H54 (cell line): ENCODE data around the gene HOXB13.

Source experiments
- DNase-seq: peaks from one replicate; pipeline ENCODE4 v3.0.0; 2011; ENCODE audit warnings: low spot score, mixed read lengths; ENCODE audit not compliant: insufficient read length
- FAIRE-seq: peaks from 3 replicates; lab custom pipeline; 2011; peaks lifted over from hg19 to GRCh38; lab: Jason Lieb, UNC
- POLR2A ChIP-seq: IDR thresholded peaks from 2 replicates; pipeline ENCODE4 v1.6.1; 2011; ENCODE audit warnings: low read depth, mild to moderate bottlenecking, low read length

Gene HOXB13

GRCh38 chr17:48753794-48754499 lies 25.4 kb upstream of the HOXB13 start:
- DNase-seq (peak; percentile 91), FAIRE-seq (no peak)
- TF ChIP-seq POLR2A = no peak

DNA sequence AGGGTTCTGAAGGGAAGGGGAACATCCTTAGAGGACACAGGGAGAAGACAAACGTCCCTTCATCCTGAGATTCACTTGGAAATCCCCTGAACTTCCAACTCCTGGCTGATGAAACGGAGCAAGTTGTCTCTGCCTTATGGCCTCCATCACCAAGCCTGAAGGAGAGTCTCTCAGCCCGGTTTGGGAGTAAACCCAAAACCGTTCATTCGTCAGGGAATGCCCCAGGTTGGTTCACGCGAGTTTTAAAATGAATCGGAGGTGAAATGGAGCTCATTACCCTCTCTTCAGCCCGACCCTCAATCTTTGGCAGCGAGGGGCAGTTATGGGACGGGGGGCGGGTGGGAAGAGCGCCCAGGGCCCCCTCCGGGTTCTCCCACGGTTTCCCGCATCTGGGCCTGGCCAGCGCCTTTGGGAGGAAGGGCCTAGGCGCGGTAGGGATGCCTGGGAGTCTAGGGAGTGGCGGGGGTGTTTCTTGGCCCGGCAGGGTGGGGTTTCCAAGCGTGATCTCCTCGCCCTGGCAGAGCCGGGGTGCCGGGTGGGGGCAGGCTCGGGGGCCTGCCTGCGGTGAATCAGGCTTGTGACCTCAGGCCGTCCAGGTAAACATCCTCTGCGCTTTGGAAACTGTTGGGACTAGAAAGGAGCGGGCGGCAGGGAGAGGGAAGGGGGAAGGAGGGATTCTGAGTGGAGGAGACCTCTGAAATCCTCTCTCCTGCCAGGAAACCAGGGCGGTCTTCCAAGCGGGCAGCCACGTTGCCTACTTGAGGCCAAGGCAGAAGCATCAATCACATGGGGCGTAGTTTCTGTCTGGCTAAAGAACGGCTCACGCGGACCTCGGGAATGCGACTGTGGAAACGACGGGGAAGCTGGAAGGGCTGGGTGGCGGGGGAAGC lies 24.1 kb upstream of the HOXB13 start:
- no peak for TF ChIP-seq POLR2A
- no peak for FAIRE-seq
- no peak for DNase-seq

DNA sequence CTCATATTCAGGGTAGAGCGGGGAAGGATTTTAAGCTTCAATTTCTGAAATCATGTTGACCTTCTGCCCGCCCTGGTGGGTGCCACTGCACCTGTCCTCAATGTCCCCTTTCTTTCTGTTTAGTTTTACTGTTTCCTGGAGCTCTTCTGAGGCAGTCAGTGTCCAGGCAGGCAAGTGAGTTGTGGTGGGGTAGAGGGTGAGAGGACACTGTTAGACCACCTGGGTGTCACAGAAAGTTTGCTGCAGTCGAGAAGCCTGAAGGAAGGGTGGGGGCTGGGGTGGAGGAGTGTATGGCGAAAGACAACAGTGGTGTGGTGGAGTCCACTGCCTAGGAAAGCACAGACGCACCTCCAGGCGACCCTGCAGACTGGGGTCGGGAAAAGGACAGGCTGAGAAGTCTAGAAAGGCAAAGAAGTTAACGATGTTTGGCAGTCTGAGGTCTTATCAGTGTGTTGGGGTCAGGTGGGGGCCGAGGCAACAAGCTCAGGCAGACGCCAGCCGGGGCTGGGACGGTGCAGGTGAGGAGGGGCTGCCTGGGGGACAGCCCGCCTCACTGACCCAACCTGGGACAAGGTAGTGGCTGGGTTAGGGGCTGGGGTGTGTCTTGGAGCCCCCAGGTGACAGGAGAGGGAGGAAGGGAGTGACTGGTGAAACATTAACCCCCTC lies 23.3 kb upstream of the HOXB13 start:
- TF ChIP-seq POLR2A = no peak
- no peak for FAIRE-seq
- no peak for DNase-seq

GRCh38 chr17:48751172-48751571 lies 22.6 kb upstream of the HOXB13 start:
- DNase-seq (no peak), FAIRE-seq (no peak)
- no peak for TF ChIP-seq POLR2A

DNA sequence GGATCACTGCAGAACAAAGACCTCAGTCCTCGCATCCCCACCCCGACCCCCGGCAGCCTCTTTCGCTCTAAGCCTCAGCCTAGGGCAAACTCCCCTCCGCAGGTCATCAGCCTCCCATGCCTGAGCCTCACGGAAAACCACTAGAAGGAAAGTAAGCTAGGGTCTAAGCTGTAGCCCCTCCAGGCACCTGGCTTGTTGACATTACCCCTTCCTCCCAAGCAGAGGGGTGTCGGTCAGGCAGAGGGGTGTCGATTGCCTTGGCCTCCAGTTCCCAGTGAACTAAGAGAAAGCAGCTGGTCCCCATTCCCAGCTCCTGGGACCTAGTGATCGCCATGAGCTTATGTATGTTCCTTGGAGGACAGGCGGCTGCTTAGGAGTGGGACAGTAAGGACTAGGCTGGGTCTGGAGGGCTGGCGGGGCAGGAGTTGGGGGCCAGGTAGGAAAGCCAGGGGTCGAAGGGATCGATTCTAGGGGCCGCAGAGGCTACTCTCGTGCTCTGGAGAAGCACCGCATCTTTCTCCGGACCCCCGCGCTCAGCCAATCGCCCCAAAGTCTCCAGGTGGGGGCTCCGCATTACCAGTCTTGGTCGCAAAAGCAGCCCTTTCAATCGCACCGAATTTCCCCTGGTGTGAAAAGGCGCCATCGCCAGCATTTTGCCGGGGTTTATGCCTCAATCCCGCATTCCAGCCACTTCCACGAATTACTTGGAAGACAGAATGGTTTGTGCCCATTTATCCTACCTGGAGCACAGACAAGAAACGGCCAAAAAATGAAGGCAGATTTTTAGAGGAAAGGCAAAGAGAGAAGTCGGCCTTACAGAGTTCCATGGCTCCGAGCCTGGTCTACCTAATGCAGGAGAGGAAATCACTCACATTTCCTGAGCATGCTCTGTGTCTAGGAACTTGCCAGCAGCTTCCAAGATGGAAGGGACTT lies 21.3 kb upstream of the HOXB13 start:
- no peak for DNase-seq
- no peak for TF ChIP-seq POLR2A
- no peak for FAIRE-seq

DNA sequence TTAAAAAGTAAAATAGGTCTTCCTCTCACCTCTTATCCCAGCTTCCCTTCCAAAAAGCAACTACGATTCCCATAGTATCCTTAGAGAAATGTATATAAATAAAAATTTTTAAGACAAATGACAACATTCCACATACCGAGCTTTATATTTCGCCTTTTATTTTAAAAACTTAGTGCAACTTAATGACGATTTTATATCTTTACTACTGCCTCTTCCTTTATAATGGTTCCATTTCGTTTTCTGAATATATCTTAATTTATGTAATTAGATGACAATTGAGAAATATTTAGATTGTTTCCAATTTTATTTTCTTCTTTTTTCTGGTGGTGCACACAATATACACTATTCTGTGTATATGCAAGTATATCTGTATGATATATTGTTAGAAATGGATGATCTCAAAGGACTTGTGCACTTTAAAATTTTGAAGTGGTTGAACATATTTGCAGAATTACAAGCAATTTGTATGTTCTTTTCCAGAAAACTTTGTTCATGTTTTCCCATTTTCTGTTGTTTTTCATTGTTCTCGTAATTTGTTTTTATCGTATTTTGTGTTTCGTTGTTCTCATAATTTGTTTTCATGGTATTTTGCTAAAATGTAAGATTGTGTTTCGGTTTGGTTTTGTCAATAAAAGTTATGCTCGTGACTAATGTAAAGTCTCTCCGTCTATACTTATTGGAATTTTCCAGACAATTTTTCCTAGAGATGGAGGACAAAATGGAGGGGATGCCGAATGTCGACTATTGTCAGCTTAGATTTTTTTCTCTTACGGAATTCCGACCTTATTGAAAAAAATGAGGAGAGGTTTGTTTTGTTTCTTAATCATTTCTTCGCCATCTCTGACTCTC lies 20.4 kb upstream of the HOXB13 start:
- DNase-seq = no peak

DNA sequence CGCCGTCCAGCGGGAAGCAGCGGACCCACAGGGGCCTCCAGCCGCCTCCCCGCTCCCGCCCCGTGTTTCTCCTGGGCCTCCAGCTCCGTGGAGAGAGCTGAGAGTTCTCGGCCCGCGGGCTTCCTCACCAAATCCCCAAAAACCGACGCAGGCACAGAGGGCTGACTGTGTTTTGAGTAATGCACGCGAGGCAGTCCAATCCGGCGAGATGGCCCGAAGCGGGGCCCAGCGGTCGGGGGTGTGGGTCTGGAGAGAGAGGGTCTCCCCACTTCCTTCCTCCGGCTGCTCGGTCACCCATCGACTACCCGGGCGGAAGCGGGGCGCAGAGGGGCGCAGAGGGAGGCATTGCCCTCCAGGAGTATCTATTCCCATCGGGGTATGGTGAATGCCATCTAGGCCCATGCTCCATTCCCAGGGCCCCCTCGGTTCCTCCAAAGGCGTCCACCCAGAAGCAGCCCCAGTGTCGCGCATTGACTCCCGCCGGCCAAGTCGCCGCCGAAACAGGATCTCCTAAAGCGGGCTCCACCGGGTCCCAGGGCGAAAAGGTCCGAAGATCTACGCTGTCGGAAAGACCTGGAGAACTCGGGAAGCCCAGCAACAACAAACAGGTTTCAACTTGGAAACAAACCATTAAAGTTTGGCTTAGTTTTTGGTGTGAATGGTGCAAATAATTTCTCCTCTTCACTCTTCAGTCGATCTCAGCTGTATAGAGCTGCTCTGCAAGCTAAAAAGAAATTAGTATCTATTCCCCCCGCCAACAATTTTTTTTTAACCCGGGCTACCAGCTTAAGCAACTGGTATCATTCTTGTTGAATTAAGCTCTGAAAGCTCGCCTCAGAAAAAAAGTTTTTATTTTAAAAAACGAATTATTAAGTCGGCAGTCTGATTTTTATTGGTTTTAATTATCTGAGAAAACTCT lies 19.2 kb upstream of the HOXB13 start:
- FAIRE-seq (no peak), DNase-seq (no peak)
- TF ChIP-seq POLR2A = no peak

More for the DNA sequence above, 20.4 kb upstream of the HOXB13 start:
- TF ChIP-seq POLR2A = no peak
- no peak for FAIRE-seq

DNA sequence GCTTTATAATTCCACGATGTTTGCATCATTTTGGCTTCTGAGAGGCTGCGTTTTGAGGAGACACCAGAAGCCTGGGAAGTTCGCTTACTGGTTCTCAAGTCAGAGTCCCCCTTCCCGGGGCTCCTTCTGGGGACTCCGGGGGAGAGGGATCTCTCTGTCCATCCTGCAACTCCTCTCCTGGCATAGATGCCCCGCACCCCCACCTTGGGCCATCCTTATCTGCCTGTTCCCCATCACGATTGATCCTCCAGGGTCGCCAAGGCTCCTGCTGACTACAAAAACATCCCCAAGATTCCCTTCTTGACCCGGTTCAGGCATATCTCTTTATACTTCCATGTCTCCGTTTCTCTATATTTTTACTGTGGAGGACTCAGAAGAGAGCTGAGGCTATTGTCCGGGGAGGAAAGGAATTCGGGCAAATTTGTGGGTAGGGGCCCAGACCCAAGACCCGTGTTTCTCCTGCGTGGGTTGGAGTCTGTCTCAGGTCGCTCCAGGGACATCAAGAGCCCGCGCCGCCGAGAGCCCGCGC lies 18.4 kb upstream of the HOXB13 start:
- no peak for TF ChIP-seq POLR2A
- no peak for FAIRE-seq
- no peak for DNase-seq

GRCh38 chr17:48745381-48746275 lies 17.1 kb upstream of the HOXB13 start:
- FAIRE-seq (no peak), DNase-seq (no peak)
- no peak for TF ChIP-seq POLR2A

- no peak for FAIRE-seq
- TF ChIP-seq POLR2A = no peak
- DNase-seq = no peak
Measured at GRCh38 chr17:48740537-48740936, 12.0 kb upstream of the HOXB13 start.
